ENCODE results near the gene PAXX.

Gene PAXX, protein sequence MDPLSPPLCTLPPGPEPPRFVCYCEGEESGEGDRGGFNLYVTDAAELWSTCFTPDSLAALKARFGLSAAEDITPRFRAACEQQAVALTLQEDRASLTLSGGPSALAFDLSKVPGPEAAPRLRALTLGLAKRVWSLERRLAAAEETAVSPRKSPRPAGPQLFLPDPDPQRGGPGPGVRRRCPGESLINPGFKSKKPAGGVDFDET

DNA sequence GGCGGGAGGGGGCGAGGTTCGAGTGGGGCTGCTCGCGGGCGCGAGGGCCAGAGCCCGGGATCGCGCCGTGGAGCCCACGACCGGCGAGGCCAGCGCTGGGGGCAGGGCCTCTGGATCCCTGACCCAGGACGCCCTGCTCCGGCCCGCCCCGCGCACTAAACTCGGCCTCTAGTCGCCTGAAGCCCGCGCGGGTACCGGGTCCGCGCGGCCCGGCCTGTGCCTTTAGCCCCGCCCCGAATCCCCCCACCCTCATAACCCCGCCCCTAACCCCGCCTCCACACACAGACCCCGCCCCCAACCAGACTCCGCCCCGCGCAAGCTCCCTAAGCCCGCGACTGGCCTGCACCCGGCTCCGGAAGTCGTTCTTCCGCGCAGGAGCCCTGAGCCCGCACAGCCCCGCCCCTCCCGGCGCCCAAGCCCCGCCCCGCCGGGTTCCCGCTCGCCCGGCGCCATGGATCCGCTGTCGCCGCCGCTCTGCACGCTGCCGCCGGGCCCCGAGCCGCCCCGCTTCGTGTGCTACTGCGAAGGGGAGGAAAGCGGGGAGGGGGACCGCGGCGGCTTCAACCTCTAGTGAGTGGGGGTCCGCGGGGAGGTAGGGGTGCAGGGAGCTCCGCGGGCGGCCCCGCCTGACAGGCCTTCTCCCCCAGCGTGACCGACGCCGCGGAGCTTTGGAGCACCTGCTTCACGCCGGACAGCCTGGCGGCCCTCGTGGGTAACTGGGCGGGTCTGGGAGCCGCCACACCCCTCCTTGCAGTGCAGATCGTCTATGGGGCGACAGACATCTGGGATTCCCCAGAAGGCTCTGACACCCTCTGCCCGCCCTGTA, at the start of gene PAXX:
Gene PAXX, plus strand, starts transcription at position 430 of the 826 bp plus-strand sequence. Its CDS starts 22 bp downstream, at position 452.
- peak; percentile 86 to 93 (median 90) for DNase-seq

DNA sequence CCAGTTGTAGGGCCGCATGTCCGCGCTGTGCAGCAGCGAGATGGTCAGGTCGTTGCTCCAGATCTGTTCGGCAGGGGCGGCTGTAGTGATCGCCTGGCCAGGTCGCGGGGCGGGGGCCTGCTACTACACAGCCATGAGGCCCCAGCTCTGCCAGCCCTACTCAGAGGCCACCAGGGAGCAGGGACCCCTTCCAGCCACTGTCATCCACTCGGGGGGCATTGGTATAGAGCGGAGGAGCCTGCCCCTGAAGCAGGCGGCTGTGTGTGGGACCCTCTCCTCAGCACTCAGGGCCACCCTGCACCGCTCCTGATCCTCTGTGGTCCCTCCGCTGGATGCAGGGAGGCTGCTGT, 49.4 kb upstream of the PAXX start:
- DNase-seq = no peak

DNA sequence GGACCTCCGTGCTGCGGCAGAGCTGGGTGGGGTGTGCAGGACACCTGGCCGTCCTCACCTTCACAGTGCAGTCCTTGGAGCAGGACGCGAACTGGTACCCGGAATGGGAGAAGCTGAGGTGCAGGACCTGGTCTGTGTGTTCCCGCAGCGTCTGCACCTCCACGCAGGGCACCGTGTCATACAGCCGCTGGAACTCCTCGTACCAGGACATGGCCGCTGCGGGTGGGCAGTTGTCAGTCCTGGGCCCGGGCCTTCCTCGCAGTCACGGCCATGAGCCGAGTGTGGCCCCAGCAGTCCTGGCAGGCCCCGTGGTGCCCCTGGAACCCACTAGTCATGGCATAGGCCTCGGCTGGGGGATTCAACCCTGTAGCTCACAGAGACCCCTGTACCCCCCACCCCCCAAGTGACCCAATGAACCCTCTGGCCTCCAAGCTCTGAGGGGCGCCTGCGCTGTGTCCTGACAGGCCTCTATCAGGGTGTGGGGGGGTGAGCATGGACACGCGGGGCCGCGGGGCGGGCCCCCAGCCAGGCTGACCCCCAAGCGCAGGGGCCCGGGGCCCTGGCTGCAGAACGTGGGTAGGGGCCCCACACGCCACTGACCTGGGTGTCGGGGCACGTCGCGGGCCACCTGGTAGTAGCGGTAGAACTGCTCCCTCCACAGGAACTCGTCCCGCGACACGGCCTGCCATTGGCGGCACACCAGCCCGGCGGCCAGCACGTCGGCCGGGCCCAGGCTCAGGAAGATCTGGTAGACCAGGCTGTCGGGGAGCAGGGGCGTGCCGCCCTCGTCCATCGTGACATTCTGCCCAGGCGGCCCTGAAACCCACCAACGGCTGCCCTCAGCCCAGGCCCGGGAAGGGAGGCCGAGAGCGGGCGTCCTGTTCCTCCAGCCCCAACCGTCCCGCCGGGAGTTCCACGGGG, 48.7 kb upstream of the PAXX start:
- DNase-seq = no peak

DNA sequence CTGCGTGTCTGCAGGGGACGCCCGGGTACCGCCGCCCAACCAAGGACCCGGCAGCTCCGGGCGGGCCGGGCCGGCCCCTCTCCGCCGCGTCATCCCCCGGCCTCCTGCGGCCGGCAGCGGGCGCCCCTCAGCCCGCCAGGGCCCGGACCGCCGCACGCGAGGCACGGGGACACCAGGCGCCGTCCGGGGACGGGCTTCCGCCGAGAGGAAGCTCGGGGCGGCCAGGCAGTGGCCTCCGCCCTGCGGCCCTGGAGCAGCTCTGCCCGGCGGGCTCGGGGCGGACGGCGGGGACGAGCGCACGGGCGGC, 48.1 kb upstream of the PAXX start:
- no peak for DNase-seq

GRCh38 chr9:136944519-136945332, 47.5 kb upstream of the PAXX start, which contains the start of the genes C8G and FBXW5:
C8G (plus strand) TSS chr9:136945243; CDS start chr9:136945321, 78 bp downstream.
FBXW5 (minus strand) TSS chr9:136944738; CDS start chr9:136944083, 655 bp downstream.
- DNase-seq = peak; percentile 88 to 95 (median 92)

DNA sequence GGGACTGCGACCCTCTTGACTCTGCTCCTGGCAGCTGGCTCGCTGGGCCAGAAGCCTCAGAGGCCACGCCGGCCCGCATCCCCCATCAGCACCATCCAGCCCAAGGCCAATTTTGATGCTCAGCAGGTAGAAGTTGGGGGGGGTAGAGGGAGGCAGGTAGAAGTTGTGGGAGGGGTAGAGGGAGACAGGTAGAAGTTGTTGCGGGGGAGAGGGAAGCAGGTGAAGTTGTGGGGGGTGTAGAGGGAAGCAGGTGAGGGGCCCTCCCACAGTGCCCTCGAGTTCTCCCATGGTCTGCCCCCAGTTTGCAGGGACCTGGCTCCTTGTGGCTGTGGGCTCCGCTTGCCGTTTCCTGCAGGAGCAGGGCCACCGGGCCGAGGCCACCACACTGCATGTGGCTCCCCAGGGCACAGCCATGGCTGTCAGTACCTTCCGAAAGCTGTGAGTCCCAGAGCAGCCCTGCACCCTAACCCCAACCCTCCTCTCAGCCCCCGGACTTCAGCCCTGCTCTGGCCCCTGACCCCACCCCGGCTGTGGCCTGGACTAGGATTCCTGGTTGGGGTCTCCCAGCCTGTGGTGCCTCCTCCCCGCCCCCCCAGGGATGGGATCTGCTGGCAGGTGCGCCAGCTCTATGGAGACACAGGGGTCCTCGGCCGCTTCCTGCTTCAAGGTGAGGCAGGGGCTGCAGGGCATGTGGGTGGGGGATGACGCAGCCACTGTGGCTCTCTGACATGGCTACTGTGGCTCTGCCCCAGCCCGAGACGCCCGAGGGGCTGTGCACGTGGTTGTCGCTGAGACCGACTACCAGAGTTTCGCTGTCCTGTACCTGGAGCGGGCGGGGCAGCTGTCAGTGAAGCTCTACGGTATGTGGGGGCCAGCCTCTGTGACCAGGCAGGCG, 46.6 kb upstream of the PAXX start:
- DNase-seq = no peak

- DNase-seq = no peak
Measured at GRCh38 chr9:136946228-136947027, 45.8 kb upstream of the PAXX start.

GRCh38 chr9:136947028-136947891, 45.0 kb upstream of the PAXX start:
- no peak for DNase-seq

DNA sequence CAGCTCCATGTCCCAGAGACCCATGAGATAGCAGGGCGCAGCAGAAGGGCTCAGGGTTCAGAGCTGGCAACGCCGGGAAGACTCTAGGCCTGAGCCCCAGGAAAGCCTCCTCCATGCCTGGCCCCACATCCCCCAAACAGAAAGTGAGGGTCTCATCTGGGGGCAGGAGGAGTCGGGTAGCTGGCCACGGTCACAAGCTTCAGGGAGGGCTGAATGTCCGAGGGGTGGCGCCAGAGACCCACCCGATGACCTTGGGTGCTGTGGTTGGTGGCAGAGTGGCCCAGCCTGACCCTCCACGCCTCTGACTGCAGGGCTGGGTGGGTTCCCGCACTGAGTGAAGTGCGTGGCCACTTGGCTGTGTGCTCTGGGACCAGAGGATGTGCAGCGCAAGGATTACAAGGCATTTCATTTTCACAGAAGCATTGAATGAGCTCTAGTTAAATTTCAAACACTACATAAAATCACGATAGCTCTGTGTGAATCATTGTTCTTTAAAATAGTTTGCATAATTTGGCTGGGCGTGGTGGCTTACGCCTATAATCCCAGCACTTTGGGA, 44.2 kb upstream of the PAXX start:
- DNase-seq = no peak

GRCh38 chr9:136949239-136949816, 42.9 kb upstream of the PAXX start:
- no peak for DNase-seq

GRCh38 chr9:136949817-136950655, 42.2 kb upstream of the PAXX start:
- peak; percentile 89 to 94 (median 92) for DNase-seq

- DNase-seq = no peak
Measured at GRCh38 chr9:136950656-136951276, 41.5 kb upstream of the PAXX start.

DNA sequence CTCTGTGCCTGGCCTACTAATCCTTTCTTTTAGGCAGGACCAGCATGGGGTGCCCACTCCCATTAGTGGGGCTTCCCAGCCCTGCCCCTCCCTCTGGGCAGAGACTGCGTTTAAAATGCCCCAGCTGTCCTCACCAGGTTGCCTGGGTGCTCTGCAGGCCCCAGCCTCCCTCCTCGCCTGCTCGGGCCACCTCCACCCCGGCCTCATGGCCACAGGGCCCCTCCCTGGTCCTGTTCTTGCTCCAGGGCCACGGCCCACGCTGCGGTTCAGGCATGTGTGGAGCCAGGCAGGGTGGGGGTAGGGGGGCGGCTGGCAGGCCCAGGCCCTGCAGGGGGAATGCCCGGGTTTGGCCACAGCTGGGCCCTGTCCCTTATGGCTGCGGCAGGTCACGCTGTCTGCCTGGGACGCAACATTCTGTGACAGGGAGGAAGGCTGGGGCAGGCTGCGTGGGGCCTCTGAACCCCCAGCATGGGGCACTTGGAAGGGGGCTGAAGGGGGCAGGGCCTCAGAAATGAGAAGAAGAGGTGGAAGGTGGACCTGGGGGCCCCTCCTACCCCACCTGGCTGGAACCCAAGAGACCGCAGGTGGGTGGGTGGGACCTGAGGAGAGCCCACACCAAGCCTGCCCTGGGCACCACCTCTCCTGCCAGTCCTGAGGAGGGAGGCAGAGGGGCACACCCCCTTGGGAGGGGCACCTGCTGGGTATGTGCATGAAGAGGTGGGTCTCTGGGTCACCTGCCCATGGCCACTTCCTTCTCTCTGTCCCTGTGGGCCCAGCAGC, 40.5 kb upstream of the PAXX start, which contains the start of gene LCN12:
Gene LCN12, plus strand, starts transcription at position 733 of the 780 bp plus-strand sequence. CDS start 55 bp downstream, outside the sequence.
- no peak for DNase-seq

- DNase-seq = no peak
Measured at GRCh38 chr9:136952321-136952850, 39.8 kb upstream of the PAXX start.

DNA sequence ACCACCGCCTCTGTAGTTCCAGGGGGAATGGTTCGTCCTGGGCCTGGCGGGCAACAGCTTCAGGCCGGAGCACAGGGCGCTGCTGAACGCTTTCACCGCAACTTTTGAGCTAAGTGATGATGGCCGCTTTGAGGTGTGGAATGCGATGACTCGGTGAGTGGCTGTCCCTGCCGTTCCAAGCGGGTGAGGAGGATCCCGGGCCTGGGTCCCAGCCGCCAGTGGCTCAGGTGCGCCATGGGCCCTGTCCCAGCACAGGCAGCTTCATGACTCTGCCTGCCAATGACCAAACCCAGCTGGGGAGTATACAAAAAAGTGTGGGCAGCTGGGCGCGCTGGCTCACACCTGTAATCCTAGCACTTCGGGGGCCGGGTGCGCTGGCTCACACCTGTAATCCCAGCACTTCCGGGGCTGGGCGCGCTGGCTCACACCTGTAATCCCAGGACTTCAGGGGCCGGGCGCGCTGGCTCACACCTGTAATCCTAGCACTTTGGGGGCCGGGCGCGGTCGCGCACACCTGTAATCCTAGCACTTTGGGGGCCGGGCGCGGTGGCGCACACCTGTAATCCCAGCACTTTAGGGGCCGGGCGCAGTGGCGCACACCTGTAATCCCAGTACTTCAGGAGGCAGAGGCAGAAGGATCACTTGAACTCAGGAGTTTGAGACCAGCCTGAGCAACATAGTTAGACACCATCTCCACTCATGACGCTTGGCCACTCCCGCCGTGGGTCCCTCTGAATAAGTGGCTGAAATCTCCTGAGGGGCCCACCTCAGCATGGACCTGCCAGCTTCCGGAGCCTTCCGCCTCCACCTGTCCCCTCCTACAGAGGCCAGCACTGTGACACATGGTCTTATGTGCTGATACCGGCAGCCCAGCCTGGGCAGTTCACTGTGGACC, 39.1 kb upstream of the PAXX start:
- no peak for DNase-seq

Data from activated CD4-positive, CD25-positive, alpha-beta regulatory T cell (primary cell).